HUES64 (cell line): ENCODE results near the gene HHAT.

Experiments used
- H3K27ac ChIP-seq: 2 replicates; pipeline ENCODE4 v1.7.0; 2013; ENCODE audit warnings: low read depth, low read length, inconsistent platforms
- H3K27me3 ChIP-seq: 2 replicates; pipeline ENCODE4 v1.6.1; 2013; ENCODE audit warnings: mild to moderate bottlenecking, low read length; ENCODE audit not compliant: insufficient read depth
- H3K36me3 ChIP-seq: 2 replicates; pipeline ENCODE4 v1.6.1; 2013; ENCODE audit warnings: mild to moderate bottlenecking, low read length; ENCODE audit not compliant: insufficient read depth
- H3K4me1 ChIP-seq: 2 replicates; pipeline ENCODE4 v1.6.1; 2013; ENCODE audit warnings: mild to moderate bottlenecking, low read length, moderate library complexity; ENCODE audit not compliant: insufficient read depth
- H3K4me3 ChIP-seq: 2 replicates; pipeline ENCODE4 v1.5.1; 2013; ENCODE audit warnings: mild to moderate bottlenecking, low read length, moderate library complexity
- H3K9ac ChIP-seq: 2 replicates; pipeline ENCODE4 v1.6.1; 2013; ENCODE audit warnings: mild to moderate bottlenecking, low read depth, low read length
- H3K9me3 ChIP-seq: 2 replicates; pipeline ENCODE4 v1.6.1; 2013; ENCODE audit warnings: low read depth, low read length; ENCODE audit not compliant: insufficient read depth
- WGBS: fragments of 150-250, 120-280 bp; methylation state at CpG from one replicate; pipeline ENCODE4 v1.1.7; 2013; ENCODE audit warnings: missing lambda C conversion rate; 5-methylcytosine and 5-hydroxymethylcytosine counted together

Gene HHAT

DNA sequence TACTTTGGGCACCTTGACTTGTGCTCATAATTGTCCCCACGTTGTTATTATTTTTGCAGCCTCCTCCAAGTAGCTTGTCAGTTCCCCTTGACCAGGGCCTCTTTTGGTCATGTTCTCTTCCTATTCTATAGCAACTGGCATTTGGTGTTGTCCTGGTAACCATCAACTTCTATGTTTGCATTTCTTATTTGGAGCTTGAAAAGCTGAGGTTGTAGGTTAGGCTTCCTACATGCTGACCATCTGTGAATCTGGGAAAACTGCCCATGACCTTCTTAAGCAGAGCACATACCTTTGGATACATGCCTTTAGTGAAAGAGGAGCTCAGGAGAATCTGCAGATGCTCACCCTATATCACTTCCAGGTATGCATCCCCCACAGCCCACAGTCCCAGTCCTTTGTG is 160.8 kb downstream of the HHAT start:
- 40% methylated on average over 1 of the region's 1 CpG for WGBS
- H3K9ac ChIP-seq = no peak overlapping the region

DNA sequence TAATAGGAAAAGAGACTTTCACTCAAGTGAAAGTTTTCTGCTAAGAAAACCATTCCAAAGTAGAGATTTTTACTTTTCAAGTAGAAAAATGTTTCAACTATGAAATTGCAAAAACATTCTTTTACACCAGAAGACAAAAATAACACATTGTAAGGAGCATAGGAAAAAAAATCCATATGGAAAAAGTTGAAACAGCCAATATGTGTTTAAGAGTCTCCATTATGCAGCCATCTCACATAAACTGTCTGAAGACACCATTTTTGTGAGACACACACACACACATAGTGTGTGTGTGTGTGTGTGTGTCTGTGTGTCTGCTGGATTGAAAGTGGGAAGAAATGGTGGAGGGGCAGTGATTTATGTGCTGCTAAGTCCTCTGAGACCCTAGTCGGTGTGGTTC is 162.1 kb downstream of the HHAT start:
- WGBS = 90% methylated on average over 1 of the region's 1 CpG
- Histone ChIP-seq H3K4me3 (no peak overlapping the region), H3K9ac (no peak overlapping the region), H3K27me3 (no peaks in the 10 kb centered on the region), H3K27ac (no peak overlapping the region), H3K9me3 (no peaks in the 10 kb centered on the region), H3K4me1 (no peaks in the 10 kb centered on the region), H3K36me3 (no peaks in the 10 kb centered on the region)

More for the DNA sequence above, 160.8 kb downstream of the HHAT start:
- Histone ChIP-seq H3K27me3 (no peaks in the 10 kb centered on the region), H3K4me1 (no peaks in the 10 kb centered on the region), H3K36me3 (no peaks in the 10 kb centered on the region), H3K4me3 (no peak overlapping the region), H3K9me3 (no peaks in the 10 kb centered on the region), H3K27ac (no peak overlapping the region)

- H3K27me3 ChIP-seq = no peaks in the 10 kb centered on the region
- WGBS = 85% methylated on average over 2 of the region's 3 CpGs
- H3K36me3 ChIP-seq = no peaks in the 10 kb centered on the region
- H3K4me3 ChIP-seq = no peak overlapping the region
- H3K9ac ChIP-seq = no peak overlapping the region
- H3K4me1 ChIP-seq = no peaks in the 10 kb centered on the region
- no peak overlapping the region for H3K27ac ChIP-seq
- no peaks in the 10 kb centered on the region for H3K9me3 ChIP-seq
Measured at GRCh38 chr1:210496063-210496462, 167.4 kb downstream of the HHAT start.

DNA sequence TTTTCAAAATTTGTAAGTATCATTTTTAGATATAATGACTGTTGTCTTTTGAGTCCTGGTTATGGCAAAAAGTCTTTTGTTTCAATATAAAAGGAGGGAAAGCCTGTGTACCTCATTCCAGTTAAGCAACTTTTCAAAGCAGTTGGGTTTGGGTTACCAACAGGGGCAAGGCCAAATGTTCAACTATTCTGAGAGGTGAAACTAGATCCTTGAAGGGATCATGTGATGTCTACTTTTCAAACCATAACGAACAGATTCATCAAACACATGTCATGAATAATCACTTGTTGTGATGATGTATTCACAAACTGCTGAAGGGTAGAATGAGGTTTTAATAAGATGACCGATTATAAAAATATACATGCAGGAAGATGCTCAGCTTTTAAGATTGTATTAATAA is 171.3 kb downstream of the HHAT start:
- no peaks in the 10 kb centered on the region for H3K27me3 ChIP-seq
- H3K36me3 ChIP-seq = no peaks in the 10 kb centered on the region
- no peak overlapping the region for H3K4me3 ChIP-seq
- no peaks in the 10 kb centered on the region for H3K4me1 ChIP-seq
- 83% methylated on average over 1 of the region's 2 CpGs for WGBS
- H3K9ac ChIP-seq = no peak overlapping the region
- no peaks in the 10 kb centered on the region for H3K9me3 ChIP-seq
- H3K27ac ChIP-seq = no peak overlapping the region

- H3K27me3 ChIP-seq = no peaks in the 10 kb centered on the region
- H3K4me1 ChIP-seq = peaks cover 4% of the 10 kb centered on the region; the same call in 1 of the 2 replicates
- H3K4me3 ChIP-seq = no peak overlapping the region
- H3K36me3 ChIP-seq = no peaks in the 10 kb centered on the region
- no peak overlapping the region for H3K9ac ChIP-seq
- 82% methylated on average over 2 of the region's 2 CpGs for WGBS
- no peaks in the 10 kb centered on the region for H3K9me3 ChIP-seq
- H3K27ac ChIP-seq = no peak overlapping the region
Measured at GRCh38 chr1:210500831-210501230, 172.1 kb downstream of the HHAT start.

- 95% methylated on average over 2 of the region's 3 CpGs for WGBS
- Histone ChIP-seq H3K9ac (no peak overlapping the region), H3K4me1 (peaks cover 4% of the 10 kb centered on the region; the same call in 1 of the 2 replicates), H3K4me3 (no peak overlapping the region), H3K27me3 (no peaks in the 10 kb centered on the region), H3K36me3 (no peaks in the 10 kb centered on the region), H3K27ac (no peak overlapping the region), H3K9me3 (no peaks in the 10 kb centered on the region)
Measured at GRCh38 chr1:210504286-210504685, 175.6 kb downstream of the HHAT start.

DNA sequence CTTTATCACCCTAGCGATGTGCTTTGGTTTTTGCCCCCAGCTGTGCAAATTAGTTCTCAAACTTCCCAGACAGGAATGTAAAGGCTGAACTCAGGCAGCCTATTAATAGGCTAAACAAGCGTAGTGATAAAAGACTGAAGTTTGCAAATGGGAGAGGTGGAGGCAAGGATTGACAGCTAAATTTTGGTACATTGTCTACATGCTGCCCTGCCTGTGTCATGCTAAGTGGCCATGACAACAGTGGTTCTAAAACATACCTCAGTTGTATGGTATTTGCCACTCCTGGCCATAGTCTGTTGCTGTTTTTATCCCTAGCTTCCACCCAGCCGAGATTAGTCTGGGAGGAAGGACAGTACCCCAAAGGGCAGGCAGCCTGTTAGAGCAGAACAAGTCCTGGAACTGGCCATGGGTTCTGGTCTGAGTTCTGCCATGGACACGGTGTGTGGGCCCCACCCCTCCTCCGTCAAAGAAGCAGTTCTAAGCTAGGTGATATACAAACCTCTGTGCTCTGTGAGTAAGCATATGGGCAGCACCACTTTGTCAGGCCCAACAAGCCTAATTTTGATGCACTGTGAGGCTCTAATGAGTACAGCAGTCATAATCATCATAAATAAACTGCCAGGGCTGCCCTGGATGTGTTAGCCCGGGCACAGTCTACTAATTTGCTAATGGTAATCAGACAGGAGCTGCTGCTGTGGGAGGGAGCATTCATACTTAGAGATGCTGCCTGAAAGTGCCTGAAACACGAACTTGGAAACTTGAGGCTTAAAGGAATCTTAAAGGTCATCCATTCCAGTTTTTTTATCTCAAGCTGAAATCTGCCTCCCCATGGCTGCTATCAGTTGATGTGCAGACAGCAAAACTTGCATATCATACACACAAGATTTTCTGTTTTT is 177.1 kb downstream of the HHAT start:
- Histone ChIP-seq H3K4me3 (no peak overlapping the region), H3K4me1 (peaks cover 4% of the 10 kb centered on the region; the same call in 1 of the 2 replicates), H3K27me3 (no peaks in the 10 kb centered on the region), H3K9me3 (no peaks in the 10 kb centered on the region), H3K36me3 (no peaks in the 10 kb centered on the region), H3K9ac (no peak overlapping the region), H3K27ac (no peak overlapping the region)
- 72% methylated on average over 7 of the region's 7 CpGs for WGBS

DNA sequence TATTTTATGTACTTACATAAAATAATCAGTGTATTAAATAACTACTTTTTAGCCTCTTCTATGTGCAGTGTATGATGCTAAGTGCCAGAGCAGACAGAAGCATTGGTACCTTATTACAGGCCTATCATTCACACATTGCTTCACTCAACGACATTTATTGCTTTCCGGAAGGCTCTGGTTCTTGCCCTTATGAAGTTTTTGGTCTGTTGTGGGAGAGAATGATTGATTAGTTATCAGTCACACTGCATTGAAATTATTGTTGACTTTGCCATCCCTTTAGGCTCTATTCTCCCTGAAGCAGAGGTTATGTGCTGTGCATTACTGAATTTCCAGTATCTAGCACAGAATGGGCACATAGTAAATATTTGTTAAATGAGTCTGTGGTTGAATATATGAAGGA is 178.0 kb downstream of the HHAT start:
- 100% methylated on average over 2 of the region's 2 CpGs for WGBS
- Histone ChIP-seq H3K27me3 (no peaks in the 10 kb centered on the region), H3K27ac (no peak overlapping the region), H3K4me3 (no peak overlapping the region), H3K9ac (no peak overlapping the region), H3K9me3 (no peaks in the 10 kb centered on the region), H3K36me3 (no peaks in the 10 kb centered on the region), H3K4me1 (peaks cover 4% of the 10 kb centered on the region; the same call in 1 of the 2 replicates)

DNA sequence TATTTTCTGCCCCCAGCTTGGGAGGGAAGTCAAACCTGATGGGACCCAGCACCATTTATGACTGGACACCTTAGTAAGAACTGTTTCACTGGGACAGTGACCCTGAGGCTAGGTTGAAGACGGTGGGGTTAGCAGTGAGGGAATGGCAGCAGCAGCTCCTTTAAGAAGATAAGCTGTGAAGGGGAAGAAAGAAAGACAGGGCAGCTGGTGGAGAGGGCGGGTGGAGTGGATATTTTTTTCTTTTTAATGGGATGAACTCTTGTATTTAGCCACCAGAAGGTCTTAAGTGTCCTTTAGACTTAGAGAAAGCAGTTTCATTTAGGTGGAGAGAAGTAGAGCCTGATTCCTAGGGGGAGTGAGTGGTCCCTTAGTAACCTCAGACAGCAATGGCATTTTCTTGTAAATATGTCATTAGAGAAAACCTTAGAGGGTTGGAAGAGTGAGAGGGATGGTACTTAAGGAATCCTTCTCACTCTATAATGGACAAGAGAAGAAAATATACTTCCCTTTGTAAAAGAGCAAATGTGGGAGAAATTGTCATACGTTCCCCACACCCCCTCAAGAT is 187.5 kb downstream of the HHAT start:
- Histone ChIP-seq H3K4me1 (no peaks in the 10 kb centered on the region), H3K9ac (no peak overlapping the region), H3K27me3 (no peaks in the 10 kb centered on the region), H3K9me3 (no peaks in the 10 kb centered on the region), H3K4me3 (no peak overlapping the region), H3K27ac (no peak overlapping the region), H3K36me3 (no peaks in the 10 kb centered on the region)
- WGBS = 77% methylated on average over 2 of the region's 3 CpGs

DNA sequence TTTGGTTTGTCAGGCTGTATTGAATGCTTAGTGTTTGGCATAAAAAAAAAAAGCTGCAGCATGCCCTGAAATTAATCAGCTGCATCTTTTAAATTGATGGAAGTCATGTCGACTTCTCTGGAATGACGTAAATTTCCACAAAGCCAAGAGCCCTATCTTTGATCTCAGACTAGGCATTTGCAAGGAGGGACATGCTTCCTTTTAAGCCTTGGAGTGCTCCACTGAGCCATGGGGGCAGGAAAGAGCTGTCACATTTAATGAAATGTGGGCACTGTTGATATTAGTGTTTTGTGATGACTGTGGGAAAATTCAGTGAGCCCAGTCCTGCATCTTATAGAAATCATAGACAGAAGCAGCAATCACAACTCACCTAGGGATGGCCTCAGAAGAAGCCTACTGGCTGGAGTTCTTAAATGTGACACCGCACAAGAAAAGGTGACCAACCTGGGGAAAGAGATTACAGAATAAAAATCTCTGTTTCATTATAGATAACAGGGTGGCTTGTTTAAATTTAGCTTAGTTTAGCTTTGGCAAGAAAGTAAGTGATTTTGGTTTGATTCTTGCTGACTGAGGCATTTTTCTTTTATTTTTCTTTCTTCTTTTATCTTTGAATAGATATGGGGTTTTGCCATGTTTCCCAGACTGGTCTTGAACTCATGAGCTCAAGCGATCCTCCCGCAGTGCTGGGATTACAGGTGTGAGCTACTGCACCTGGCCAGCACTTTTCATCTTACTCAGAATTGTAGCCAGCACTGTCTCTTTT is 188.2 kb downstream of the HHAT start:
- no peak overlapping the region for H3K9ac ChIP-seq

DNA sequence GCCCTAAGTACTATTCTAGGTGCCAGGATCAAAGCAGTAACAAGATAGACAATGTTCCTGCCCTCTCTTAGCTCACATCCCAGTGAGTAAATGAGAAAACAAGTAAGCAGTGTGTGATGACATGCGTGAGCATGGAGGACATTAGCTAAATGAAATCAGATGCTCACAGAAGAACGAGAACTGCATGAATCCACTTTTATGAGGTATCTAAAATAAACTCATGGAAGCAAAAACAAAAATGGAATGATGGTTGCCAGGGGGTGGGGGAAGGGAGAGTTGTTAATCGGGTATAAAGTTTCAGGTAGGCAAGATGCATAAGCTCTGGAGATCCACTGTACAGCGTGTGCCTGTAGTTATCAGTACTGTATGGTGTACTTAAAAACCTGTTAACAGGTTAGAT is 195.1 kb downstream of the HHAT start:
- Histone ChIP-seq H3K9me3 (no peaks in the 10 kb centered on the region), H3K4me3 (no peak overlapping the region), H3K9ac (no peak overlapping the region), H3K4me1 (0 out of 2 replicates have a peak, but pooled peaks cover 6% of the 10 kb centered on the region), H3K27ac (no peak overlapping the region), H3K27me3 (no peaks in the 10 kb centered on the region), H3K36me3 (no peaks in the 10 kb centered on the region)
- WGBS = 92% methylated on average over 4 of the region's 4 CpGs

More for the DNA sequence above, 188.2 kb downstream of the HHAT start:
- Histone ChIP-seq H3K36me3 (no peaks in the 10 kb centered on the region), H3K9me3 (no peaks in the 10 kb centered on the region), H3K4me1 (no peaks in the 10 kb centered on the region), H3K4me3 (no peak overlapping the region), H3K27me3 (no peaks in the 10 kb centered on the region), H3K27ac (no peak overlapping the region)
- 93% methylated on average over 5 of the region's 5 CpGs for WGBS
